ENCODE data around the gene RPLP1.

Gene RPLP1

DNA sequence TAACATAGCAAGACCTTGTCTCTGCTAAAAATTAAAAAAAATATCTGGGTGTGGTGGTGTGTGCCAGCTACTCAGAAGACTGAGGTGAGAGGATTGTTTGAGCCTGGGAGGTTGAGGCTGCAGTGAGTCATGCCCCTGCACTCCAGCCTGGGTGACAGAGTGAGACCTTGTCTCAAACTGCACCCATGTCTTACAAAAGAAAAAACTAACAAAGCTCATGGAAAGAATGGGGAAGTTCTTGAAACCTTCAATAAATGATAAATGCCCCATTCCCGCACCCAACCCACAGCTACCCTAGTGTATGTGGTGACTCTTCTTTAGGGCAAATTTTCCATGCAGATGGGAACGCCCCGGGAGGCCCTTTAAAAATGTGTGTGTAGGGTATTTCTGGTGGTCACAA lies 28.3 kb downstream of the RPLP1 start:
- Histone ChIP-seq H3K4me1 (ENCODE audit: control insufficient read depth, insufficient read depth, low read length) (no peaks in the 10 kb centered on the region), H3K27me3 (ENCODE audit: control insufficient read depth in 1 of 2, insufficient read depth in 2 of 2, low read length in 2 of 2) (peaks cover 0 to 2% of the 10 kb centered on the region in 2 donors), H3K27ac (ENCODE audit: low read length) (no peak overlapping the region), H3K9ac (ENCODE audit: low read length in 2 of 2) (no peak overlapping the region), H3K4me3 (ENCODE audit: low read length in 2 of 2) (no peak overlapping the region), H3K9me3 (ENCODE audit: control insufficient read depth in 2 of 2, low read length in 2 of 2) (peaks cover 2 to 3% of the 10 kb centered on the region in 2 donors), H3K36me3 (ENCODE audit: control insufficient read depth in 2 of 2, insufficient read depth in 2 of 2, low read length in 2 of 2) (no peaks in the 10 kb centered on the region)

DNA sequence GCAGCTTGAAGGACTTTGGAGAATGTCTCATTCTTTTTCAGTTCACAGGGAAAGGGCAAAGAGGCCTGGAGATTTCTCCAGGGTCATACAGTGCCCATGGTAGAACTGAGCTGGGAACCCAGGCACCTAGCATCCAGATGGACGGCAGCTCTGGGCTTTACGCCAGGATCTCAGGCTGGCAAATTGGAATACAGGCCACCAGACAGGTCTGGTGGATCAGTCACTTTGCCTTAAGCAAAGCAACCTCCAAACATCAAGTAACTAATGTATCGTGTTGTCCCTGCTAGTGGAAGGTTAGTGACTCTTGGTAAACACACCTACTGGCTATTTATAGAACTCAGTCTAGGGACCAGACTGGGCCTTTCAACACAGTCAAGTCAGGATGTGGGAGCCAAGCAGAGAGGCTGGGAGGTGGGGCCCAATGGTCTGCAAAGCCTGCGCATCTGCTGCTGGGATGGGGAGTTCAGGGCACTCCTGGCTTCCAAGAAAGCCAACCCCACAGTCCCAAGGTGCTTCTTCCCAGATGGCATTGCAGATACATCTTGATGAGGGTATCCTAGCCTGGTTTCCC lies 30.2 kb downstream of the RPLP1 start:
- Histone ChIP-seq H3K27me3 (ENCODE audit: control insufficient read depth in 1 of 2, insufficient read depth in 2 of 2, low read length in 2 of 2) (no peaks in the 10 kb centered on the region), H3K4me1 (ENCODE audit: control insufficient read depth, insufficient read depth, low read length) (no peaks in the 10 kb centered on the region), H3K9me3 (ENCODE audit: control insufficient read depth in 2 of 2, low read length in 2 of 2) (peaks cover 2 to 3% of the 10 kb centered on the region in 2 donors), H3K36me3 (ENCODE audit: control insufficient read depth in 2 of 2, insufficient read depth in 2 of 2, low read length in 2 of 2) (no peaks in the 10 kb centered on the region), H3K9ac (ENCODE audit: low read length in 2 of 2) (no peak overlapping the region), H3K4me3 (ENCODE audit: low read length in 2 of 2) (no peak overlapping the region), H3K27ac (ENCODE audit: low read length) (no peak overlapping the region)

DNA sequence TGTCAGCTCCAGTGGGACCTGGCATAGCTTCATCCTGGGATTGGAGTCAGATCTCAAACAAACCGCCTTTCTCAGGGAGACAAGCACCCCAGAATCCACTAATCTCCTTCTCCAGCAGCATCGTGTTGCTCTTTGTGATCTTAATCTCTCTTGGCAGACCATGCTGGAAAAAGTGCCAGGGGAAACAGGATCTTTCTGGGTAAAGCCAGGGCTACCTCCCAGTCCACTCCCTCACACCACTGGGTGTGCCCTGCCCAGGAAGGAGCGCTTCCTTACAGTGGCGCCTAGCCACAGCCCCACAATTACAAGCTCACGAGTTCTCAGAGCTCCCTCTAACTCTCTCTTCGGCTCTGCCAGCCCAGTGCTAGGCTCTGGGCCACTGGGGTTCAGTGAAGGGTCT lies 32.2 kb downstream of the RPLP1 start:
- no peak overlapping the region for H3K4me3 ChIP-seq (ENCODE audit: low read length in 2 of 2)
- H3K9me3 ChIP-seq (ENCODE audit: control insufficient read depth in 2 of 2, low read length in 2 of 2) = peaks cover 2% of the 10 kb centered on the region in 2 donors
- no peaks in the 10 kb centered on the region for H3K36me3 ChIP-seq (ENCODE audit: control insufficient read depth in 2 of 2, insufficient read depth in 2 of 2, low read length in 2 of 2)
- peaks cover 4% of the 10 kb centered on the region for H3K4me1 ChIP-seq (ENCODE audit: control insufficient read depth, insufficient read depth, low read length)
- no peak overlapping the region for H3K27ac ChIP-seq (ENCODE audit: low read length)
- H3K27me3 ChIP-seq (ENCODE audit: control insufficient read depth in 1 of 2, insufficient read depth in 2 of 2, low read length in 2 of 2) = no peaks in the 10 kb centered on the region
- H3K9ac ChIP-seq (ENCODE audit: low read length in 2 of 2) = no peak overlapping the region

DNA sequence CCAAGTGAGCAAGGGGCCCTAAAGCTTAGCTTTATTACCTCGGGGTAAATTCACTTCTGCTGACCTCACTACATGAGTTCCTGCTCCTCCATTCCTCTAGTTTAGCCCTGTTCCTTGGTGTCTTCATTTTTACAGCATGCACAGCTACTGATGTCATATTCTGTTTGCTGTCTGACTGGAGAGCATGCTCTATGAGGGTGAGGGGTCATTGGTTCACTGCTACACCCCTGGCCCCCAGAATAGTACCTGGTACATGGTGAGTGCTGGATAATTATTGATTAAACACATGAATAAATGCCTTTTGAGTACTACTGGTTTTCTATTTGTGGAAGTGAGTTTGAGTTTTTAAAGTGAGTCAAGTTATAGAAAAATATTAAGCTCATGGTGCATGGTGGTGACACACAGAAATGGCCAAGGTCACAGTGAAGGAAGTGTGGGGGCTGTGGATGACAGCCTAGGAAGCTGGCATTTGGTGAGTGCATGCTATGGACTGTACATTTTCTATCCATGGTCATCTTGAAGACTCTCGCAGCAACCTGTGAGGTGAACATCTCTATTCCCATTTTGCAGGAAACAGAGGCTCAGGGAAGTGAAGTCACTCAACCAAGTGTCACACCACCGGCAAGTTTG lies 34.0 kb downstream of the RPLP1 start:
- peaks cover 4% of the 10 kb centered on the region for H3K4me1 ChIP-seq (ENCODE audit: control insufficient read depth, insufficient read depth, low read length)
- H3K9me3 ChIP-seq (ENCODE audit: control insufficient read depth in 2 of 2, low read length in 2 of 2) = no peaks in the 10 kb centered on the region
- no peak overlapping the region for H3K4me3 ChIP-seq (ENCODE audit: low read length in 2 of 2)
- H3K27me3 ChIP-seq (ENCODE audit: control insufficient read depth in 1 of 2, insufficient read depth in 2 of 2, low read length in 2 of 2) = no peaks in the 10 kb centered on the region
- H3K9ac ChIP-seq (ENCODE audit: low read length in 2 of 2) = no peak overlapping the region
- H3K36me3 ChIP-seq (ENCODE audit: control insufficient read depth in 2 of 2, insufficient read depth in 2 of 2, low read length in 2 of 2) = no peaks in the 10 kb centered on the region
- no peak overlapping the region for H3K27ac ChIP-seq (ENCODE audit: low read length)

DNA sequence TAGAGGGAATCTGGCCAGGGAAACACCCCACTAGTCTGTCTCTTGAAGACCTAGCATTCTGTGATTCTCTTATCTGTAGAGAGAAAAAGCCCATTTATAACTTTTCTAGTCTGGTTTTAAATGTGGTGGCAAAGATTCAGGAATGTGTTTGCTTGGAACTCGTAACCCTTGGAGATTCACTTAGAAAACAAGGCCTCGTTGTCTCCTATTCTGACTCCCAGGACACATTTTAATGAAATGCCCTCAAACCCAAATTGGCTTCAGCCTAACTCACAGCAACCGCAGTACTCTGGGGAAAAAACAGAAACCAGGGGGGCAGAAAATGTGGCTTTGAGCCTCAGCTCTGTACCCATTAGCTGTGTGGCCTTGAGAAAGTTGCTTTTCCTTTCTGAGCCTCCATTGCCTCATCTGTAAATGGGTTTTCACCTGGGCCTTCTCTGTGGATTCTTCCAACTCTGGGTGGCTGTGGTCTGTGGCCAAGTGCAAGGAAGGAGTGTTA lies 36.5 kb downstream of the RPLP1 start:
- H3K4me1 ChIP-seq (ENCODE audit: control insufficient read depth, insufficient read depth, low read length) = peaks cover 4% of the 10 kb centered on the region
- H3K9me3 ChIP-seq (ENCODE audit: control insufficient read depth in 2 of 2, low read length in 2 of 2) = no peaks in the 10 kb centered on the region
- H3K9ac ChIP-seq (ENCODE audit: low read length in 2 of 2) = no peak overlapping the region
- no peak overlapping the region for H3K27ac ChIP-seq (ENCODE audit: low read length)
- no peaks in the 10 kb centered on the region for H3K27me3 ChIP-seq (ENCODE audit: control insufficient read depth in 1 of 2, insufficient read depth in 2 of 2, low read length in 2 of 2)
- no peak overlapping the region for H3K4me3 ChIP-seq (ENCODE audit: low read length in 2 of 2)
- no peaks in the 10 kb centered on the region for H3K36me3 ChIP-seq (ENCODE audit: control insufficient read depth in 2 of 2, insufficient read depth in 2 of 2, low read length in 2 of 2)

DNA sequence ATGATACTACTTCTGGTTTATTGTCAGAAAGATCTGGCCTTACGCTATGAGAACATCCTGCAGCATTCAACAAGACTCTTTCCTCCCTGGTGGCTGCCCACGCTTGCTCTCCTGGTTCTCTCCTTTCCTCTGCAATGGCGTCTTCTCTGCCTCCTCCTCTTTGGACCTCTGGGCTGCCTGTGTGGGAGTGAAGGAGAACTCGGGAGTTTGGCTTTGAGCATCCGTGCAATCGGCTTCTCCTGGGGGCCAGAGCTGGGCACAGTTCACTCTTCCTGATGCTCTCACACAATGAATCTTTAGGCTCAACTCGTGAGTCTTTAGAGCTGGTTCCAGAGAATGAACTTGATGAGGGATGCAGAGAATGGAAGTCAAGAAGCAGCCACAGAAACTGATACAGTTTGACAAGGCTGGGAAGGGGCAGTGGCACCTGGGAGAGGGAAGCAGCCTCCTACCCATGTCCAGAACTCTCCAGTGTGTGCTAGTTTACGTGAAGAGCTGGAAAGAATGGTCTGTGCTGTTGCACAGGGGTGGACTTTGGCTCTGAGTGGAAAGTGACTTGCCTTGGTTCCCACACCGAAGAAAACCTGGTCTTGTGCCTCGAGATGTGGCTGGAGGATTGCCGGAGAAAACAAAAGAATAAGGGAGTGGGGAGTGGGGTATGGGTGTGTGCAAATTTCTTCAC lies 37.9 kb downstream of the RPLP1 start:
- Histone ChIP-seq H3K9ac (ENCODE audit: low read length in 2 of 2) (no peak overlapping the region), H3K27me3 (ENCODE audit: control insufficient read depth in 1 of 2, insufficient read depth in 2 of 2, low read length in 2 of 2) (no peaks in the 10 kb centered on the region), H3K4me1 (ENCODE audit: control insufficient read depth, insufficient read depth, low read length) (peaks cover 4% of the 10 kb centered on the region), H3K36me3 (ENCODE audit: control insufficient read depth in 2 of 2, insufficient read depth in 2 of 2, low read length in 2 of 2) (no peaks in the 10 kb centered on the region), H3K4me3 (ENCODE audit: low read length in 2 of 2) (peak overlapping the region in 1 of 2 donors; percentile 15), H3K9me3 (ENCODE audit: control insufficient read depth in 2 of 2, low read length in 2 of 2) (no peaks in the 10 kb centered on the region), H3K27ac (ENCODE audit: low read length) (no peak overlapping the region)

DNA sequence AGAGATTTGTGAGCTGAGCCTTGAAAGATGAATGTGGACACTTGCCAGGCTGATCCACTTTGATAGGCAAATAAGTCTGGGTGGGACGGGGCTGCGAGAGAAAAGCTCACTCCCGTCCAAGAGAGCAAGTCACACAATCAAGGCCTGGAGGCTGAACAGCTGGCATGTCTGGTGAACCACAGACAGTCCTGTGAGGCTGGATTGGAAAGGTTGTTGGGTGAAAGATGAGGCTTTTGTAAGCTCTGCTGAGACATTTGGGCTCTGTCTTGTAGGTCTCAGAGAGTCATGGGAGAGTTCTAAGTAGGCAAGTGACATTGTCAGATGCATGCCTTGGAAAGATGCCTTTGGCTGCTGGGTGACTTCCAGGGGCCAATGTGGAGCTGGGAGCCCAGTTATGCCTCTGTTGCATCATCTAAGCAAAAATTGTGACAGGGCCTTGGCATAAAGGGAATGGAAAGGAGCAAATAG lies 38.5 kb downstream of the RPLP1 start:
- H3K4me1 ChIP-seq (ENCODE audit: control insufficient read depth, insufficient read depth, low read length) = peaks cover 4% of the 10 kb centered on the region
- no peaks in the 10 kb centered on the region for H3K27me3 ChIP-seq (ENCODE audit: control insufficient read depth in 1 of 2, insufficient read depth in 2 of 2, low read length in 2 of 2)
- no peak overlapping the region for H3K9ac ChIP-seq (ENCODE audit: low read length in 2 of 2)
- no peak overlapping the region for H3K4me3 ChIP-seq (ENCODE audit: low read length in 2 of 2)
- H3K36me3 ChIP-seq (ENCODE audit: control insufficient read depth in 2 of 2, insufficient read depth in 2 of 2, low read length in 2 of 2) = no peaks in the 10 kb centered on the region
- no peak overlapping the region for H3K27ac ChIP-seq (ENCODE audit: low read length)
- H3K9me3 ChIP-seq (ENCODE audit: control insufficient read depth in 2 of 2, low read length in 2 of 2) = no peaks in the 10 kb centered on the region

DNA sequence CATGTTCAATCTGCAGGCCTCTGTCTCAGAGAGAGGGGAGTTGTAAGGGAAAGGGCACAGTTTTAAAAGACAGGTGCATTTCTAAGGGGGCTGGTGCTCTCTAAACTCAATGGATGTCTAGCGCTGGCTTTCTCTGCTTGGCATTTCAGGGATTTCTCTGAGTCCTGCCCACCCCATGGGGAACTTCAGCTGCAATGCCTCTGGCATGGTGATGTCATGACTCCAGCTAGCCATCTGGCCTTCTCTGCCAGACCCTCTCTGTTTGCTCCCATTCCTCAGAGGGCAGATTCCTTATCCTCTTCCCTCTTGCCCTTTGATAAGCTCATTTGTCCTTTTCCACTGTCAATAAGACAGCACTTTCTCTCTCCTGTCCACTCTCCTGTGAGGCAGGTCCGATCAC lies 40.8 kb downstream of the RPLP1 start:
- Histone ChIP-seq H3K27ac (ENCODE audit: low read length) (no peak overlapping the region), H3K4me3 (ENCODE audit: low read length in 2 of 2) (no peak overlapping the region)

DNA sequence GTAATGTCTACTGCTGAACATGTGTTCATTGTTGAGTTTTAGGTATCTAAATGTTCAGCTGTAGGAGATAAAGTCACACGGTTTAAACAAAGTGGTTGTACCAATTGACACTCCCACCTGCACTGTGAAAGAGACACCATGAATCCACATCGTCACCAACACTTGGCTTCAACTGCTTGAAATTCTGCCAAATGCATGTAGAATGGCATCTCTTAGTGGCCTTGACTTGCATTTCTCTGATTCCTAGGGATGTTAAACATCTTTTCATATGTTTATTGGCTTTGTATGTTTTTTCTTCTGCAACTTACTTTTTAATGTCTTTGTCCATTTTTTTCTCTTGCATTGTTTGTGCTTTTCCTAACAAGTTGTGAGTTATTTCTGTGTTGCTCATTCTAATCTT lies 43.4 kb downstream of the RPLP1 start:
- H3K4me1 ChIP-seq (ENCODE audit: control insufficient read depth, insufficient read depth, low read length) = peaks cover 9% of the 10 kb centered on the region
- no peaks in the 10 kb centered on the region for H3K9me3 ChIP-seq (ENCODE audit: control insufficient read depth in 2 of 2, low read length in 2 of 2)
- no peak overlapping the region for H3K27ac ChIP-seq (ENCODE audit: low read length)
- H3K9ac ChIP-seq (ENCODE audit: low read length in 2 of 2) = no peak overlapping the region
- H3K4me3 ChIP-seq (ENCODE audit: low read length in 2 of 2) = no peak overlapping the region
- no peaks in the 10 kb centered on the region for H3K36me3 ChIP-seq (ENCODE audit: control insufficient read depth in 2 of 2, insufficient read depth in 2 of 2, low read length in 2 of 2)
- no peaks in the 10 kb centered on the region for H3K27me3 ChIP-seq (ENCODE audit: control insufficient read depth in 1 of 2, insufficient read depth in 2 of 2, low read length in 2 of 2)

More for the DNA sequence above, 40.8 kb downstream of the RPLP1 start:
- Histone ChIP-seq H3K36me3 (ENCODE audit: control insufficient read depth in 2 of 2, insufficient read depth in 2 of 2, low read length in 2 of 2) (no peaks in the 10 kb centered on the region), H3K27me3 (ENCODE audit: control insufficient read depth in 1 of 2, insufficient read depth in 2 of 2, low read length in 2 of 2) (no peaks in the 10 kb centered on the region), H3K9me3 (ENCODE audit: control insufficient read depth in 2 of 2, low read length in 2 of 2) (no peaks in the 10 kb centered on the region), H3K4me1 (ENCODE audit: control insufficient read depth, insufficient read depth, low read length) (peaks cover 4% of the 10 kb centered on the region), H3K9ac (ENCODE audit: low read length in 2 of 2) (no peak overlapping the region)

DNA sequence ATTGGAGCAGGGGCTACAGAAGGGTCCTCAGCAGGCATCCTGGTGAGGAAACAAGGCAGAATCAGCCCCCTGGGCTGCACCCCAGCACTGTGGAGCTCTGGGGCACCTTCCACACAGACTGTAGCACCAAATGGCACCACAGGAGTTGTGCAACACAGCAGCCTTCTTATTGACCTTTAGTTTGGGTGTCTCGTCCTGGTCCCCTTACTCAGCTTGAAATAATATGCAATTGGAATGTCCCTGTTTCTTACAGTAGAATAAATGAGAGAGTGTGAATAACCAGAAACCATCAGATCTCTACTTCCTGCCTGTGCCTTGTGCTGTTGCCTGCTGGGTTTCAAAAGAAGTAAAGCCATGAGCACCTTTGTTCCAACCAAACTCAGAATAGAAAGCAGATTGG lies 44.5 kb downstream of the RPLP1 start:
- Histone ChIP-seq H3K9ac (ENCODE audit: low read length in 2 of 2) (no peak overlapping the region), H3K4me3 (ENCODE audit: low read length in 2 of 2) (no peak overlapping the region), H3K27ac (ENCODE audit: low read length) (no peak overlapping the region), H3K36me3 (ENCODE audit: control insufficient read depth in 2 of 2, insufficient read depth in 2 of 2, low read length in 2 of 2) (no peaks in the 10 kb centered on the region), H3K9me3 (ENCODE audit: control insufficient read depth in 2 of 2, low read length in 2 of 2) (no peaks in the 10 kb centered on the region), H3K27me3 (ENCODE audit: control insufficient read depth in 1 of 2, insufficient read depth in 2 of 2, low read length in 2 of 2) (no peaks in the 10 kb centered on the region), H3K4me1 (ENCODE audit: control insufficient read depth, insufficient read depth, low read length) (peaks cover 9% of the 10 kb centered on the region)

DNA sequence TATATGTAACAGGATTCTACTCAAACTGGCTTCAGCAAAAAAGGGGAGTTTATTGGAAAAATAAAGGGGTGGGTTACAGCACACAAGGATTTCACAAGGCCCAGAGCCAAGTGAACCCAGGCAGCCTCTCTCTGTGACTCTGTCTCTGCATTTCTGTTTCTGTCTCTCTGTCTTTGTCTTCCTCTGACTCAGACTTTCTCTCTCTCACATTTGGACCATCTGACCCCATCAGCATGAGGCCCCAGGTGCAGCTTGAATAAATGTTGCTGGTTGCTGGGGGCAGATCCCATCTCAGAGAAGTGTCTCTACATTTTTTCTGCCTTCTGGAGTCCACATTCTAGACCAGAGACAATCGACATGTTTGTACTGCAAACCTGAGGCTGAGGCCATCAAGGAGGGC lies 45.0 kb downstream of the RPLP1 start:
- H3K4me3 ChIP-seq (ENCODE audit: low read length in 2 of 2) = no peak overlapping the region
- H3K27ac ChIP-seq (ENCODE audit: low read length) = no peak overlapping the region
- H3K36me3 ChIP-seq (ENCODE audit: control insufficient read depth in 2 of 2, insufficient read depth in 2 of 2, low read length in 2 of 2) = no peaks in the 10 kb centered on the region
- H3K27me3 ChIP-seq (ENCODE audit: control insufficient read depth in 1 of 2, insufficient read depth in 2 of 2, low read length in 2 of 2) = no peaks in the 10 kb centered on the region
- H3K9me3 ChIP-seq (ENCODE audit: control insufficient read depth in 2 of 2, low read length in 2 of 2) = no peaks in the 10 kb centered on the region
- H3K4me1 ChIP-seq (ENCODE audit: control insufficient read depth, insufficient read depth, low read length) = peaks cover 9% of the 10 kb centered on the region
- no peak overlapping the region for H3K9ac ChIP-seq (ENCODE audit: low read length in 2 of 2)

All from stomach smooth muscle (tissue), 2 donors.